HG03558 (cell line): ENCODE results near the gene MAPK8IP3.
"Not testable (repeated sequence)": the region's sequence is repeated elsewhere in the genome, so short reads cannot be mapped to it uniquely, and the experiment has no call there.

Experiments
- ATAC-seq: cut with Tn5 transposase; IDR thresholded peaks from one replicate; pipeline ENCODE4 v1.9.1; 2021; ENCODE audit warnings: moderate number of reproducible peaks; ENCODE audit not compliant: unreplicated experiment; ENCODE audit errors: extremely low read depth

Gene MAPK8IP3

DNA sequence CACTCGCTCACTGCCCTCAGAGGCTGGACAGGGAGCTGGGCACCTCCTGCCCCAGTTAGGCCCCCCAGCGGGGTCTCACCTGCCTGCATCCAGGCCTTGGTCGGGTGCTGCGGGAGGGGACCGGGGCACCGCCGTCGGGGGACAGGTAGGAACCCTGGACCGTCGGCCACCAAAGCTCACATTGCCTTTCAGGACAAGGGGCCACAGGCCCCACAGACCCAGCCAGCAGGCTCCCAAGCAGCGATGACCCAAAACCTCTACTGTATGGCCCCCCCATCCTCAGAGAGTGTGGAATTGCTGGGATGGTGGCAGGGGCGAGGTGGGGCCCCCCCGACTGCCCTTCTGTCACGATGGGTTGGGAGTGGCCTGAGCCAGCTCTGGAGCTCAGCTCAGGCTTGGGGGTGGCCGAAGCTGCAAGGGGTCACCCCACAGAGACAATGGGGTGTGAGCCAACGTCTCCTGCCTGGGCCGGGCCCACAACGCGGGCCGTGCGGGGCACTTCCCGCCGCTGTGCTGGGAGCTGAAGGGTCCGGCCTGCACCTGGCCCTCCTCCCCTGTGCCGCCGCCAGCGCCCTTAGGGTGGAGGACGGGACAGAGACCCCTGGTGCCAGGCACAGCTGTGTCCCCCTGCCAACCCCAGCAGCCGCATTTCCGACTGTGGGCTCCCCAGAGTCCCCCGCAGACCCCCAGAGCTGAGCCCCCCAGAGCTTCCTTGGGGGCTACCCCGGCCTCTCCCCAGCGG lies 87.0 kb downstream of the MAPK8IP3 start:
- ATAC-seq: no peak

GRCh38 chr16:1793578-1794220 lies 87.7 kb downstream of the MAPK8IP3 start, which contains the start of gene IGFALS:
IGFALS (minus strand) TSS chr16:1793705; CDS start chr16:1793652, 53 bp downstream.
- ATAC-seq: no peak

DNA sequence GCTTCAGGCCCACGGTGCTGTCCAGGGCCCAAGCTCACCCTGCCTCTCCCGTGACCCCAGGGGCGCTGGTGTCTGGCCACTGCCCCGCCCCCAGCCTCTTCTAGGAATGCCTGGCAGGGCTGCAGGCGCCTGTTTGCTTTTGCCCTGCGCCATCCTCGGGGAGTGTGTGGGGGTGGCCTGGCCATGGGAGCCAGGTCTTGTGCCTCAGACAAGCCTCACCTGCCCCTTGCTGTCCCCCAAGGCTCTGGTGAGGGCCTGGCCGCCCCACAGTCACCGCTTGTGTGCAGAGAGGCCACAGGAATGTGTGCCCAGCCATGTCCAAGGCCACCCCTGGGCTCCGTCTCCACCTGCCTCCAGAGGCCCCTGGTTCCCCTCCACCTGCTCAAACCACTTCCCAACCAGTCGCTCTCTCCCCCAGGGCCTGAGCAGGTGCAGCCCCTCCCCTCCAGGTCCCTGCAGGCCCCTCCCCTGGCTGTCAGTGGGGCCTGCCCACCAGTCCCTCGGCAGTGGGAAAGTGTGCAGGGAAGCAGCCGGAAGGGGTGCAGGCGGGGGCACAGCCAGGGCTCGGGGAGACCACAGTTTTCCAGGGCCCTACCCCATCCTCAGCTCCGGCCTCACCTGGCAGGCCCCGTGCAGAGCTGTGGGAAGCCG lies 88.4 kb downstream of the MAPK8IP3 start:
- ATAC-seq: no peak

- no peak for ATAC-seq
Observed at GRCh38 chr16:1794908-1795666, 89.1 kb downstream of the MAPK8IP3 start.

GRCh38 chr16:1799263-1799662 lies 93.3 kb downstream of the MAPK8IP3 start:
- ATAC-seq: not testable (repeated sequence)

DNA sequence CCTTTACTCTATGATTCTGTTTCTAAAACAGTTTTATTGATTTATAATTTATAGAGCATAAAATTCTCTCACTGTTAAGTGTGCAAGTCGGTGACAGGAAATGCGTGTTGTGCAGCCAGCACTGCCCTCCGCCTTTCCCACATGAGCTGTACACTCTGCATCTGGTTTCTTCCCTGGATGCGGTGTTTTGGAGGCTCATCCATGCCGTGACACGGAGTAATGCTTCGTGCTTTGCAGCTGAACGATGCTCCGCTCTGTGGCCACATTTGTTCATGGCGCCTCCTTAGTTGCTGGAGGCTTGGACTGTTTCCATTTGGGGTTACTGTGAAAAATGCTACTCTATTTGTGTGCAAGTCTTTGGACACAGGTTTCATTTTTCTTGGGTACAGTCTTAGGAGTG lies 94.7 kb downstream of the MAPK8IP3 start:
- ATAC-seq: no peak

GRCh38 chr16:1807626-1808025 lies 101.6 kb downstream of the MAPK8IP3 start:
- ATAC-seq: no peak

DNA sequence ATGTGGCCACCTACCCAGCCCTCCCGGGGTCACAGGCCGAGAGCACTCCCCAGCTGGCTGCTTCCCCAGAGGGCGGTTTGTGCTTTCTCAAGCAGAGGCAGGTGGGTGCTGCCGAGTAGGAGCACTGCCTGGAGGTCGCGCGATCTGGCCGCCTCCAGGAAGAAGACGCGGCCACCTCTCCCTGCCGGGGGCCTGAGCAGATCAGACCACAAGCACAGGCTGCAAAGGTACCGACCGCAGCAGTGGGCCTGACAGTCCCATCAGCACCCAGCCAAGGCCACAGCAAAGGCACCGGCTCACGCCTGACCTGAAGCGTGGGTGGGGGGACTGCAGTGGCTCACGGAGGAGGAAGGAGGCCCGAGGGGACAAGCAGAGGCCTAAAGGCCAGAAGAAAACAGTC lies 102.7 kb downstream of the MAPK8IP3 start:
- ATAC-seq: no peak

DNA sequence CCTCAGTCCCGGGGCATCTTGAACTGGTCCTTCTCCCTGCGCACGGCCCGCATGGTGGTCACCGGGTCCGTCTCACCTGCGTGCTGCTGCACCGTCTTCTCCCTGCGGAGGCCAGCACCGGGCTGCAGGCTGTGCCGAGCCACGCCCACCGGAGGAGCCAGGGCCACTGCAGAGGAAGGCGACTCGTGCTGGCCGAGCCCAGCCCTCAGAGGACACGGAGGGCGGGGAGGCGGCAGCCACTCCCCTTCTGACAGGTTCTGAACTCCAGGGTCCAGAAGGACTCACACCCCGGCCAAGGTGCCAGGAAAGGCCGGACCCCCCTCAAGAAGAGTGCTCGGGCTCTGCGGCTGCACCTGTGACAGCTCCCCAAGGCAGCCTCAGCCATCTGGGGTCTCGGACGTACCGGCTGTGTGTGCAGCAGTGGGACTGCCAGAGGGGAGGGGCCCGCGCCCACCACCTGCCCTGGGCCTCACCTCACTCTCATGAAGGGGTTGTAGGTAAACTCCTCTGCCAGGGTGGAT lies 103.3 kb downstream of the MAPK8IP3 start:
- no peak for ATAC-seq

GRCh38 chr16:1810106-1810505 lies 104.1 kb downstream of the MAPK8IP3 start:
- ATAC-seq: no peak

DNA sequence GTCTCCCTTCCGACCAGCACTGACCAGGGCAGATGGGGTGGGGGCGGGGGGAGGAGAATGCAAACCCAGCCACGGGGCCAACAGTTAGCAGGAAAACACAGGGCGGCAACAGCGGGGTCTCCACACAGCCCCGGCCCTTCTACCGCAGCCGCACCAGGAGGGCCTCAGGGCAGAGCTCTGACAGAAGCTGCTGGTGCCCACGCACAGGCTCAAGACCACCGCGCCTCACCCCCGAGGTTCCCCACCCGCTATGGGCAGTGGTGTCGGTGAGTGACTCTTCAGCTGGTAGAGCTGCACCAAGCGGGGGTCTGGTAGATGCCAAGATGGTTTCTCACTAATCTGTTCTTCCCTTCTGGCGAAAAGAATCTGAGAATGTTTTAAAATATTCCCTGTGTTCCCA lies 104.5 kb downstream of the MAPK8IP3 start:
- no peak for ATAC-seq

DNA sequence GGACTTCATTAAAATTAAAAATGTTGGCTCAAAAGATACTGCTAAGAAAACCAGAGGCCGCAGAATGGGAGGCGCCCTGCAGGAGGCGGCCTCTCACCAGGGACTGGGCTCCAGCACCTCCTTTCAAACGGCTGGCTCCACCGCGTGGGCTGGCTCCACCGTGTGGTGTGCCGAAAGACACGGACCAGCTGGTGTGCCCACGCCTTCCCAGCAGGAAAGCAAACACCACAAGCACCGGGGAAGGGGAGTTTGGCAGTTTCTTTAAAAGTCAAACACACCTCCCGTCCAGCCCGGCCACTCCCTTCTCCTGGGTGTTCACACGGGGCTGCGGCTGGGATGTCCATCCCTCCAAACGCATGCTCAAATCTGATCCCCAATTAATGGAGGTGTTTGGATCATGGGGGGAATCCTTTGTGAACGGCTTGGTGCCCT lies 106.8 kb downstream of the MAPK8IP3 start:
- no peak for ATAC-seq

DNA sequence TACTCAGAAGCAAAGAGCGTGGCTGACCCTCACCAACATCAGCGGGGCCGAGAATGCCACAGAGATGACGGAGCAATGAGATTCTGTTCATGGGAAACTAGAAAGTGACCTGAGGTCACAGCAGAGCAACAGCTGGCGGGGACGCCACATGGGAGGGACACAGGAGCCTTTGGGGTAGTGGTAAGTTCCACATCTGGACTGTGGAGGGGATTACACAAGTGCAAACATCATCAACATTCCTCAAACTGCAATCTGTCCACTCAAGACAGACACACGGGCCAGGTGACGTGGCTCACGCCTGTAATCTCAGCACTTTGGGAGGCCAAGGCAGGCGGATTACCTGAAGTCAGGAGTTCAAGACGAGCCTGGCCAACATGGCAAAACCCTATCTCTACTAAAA lies 109.5 kb downstream of the MAPK8IP3 start:
- ATAC-seq: no peak

DNA sequence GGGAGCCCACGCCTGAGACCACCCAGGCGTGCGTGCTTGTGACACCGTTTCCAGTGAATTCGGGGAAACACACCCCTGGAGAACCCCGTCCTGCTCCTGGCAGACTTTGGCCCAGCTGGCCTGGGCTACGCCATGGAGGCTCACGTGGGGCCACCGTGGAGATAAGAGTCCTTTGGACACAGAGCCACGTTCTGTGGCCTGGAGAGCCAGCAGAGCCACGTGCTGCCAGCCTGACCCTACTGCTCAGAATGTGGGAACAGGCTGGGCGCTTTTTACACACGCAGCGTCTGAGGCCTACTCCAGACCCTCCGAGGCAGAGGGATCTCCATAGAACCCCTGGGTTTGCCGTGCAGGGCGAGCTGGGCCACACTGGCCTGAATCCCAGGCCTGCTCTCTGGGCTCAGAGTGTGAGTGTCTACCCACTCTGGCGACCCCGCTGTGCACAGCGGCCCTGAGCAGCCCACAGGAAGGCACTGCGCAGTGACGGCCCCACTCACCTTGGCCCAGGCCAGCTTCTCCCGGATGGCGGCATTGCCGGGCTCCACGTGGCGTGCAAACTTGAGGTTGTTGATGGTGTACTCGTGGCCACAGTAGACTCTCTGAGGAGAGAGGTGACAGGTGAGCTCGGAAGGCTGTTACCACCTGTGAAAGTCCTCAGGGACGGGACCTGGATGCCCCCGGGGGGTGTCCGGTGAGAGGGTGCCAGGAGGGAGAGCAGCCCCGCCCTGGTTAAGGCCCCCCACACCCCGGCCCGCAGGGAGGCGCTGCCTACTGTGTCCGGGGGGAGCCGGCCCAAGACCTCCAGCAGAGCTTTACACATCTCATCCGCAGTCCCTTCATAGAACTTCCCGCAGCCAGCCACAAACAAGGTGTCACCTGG lies 110.6 kb downstream of the MAPK8IP3 start:
- no peak for ATAC-seq

- ATAC-seq: no peak
Observed at GRCh38 chr16:1817276-1817589, 111.2 kb downstream of the MAPK8IP3 start.

DNA sequence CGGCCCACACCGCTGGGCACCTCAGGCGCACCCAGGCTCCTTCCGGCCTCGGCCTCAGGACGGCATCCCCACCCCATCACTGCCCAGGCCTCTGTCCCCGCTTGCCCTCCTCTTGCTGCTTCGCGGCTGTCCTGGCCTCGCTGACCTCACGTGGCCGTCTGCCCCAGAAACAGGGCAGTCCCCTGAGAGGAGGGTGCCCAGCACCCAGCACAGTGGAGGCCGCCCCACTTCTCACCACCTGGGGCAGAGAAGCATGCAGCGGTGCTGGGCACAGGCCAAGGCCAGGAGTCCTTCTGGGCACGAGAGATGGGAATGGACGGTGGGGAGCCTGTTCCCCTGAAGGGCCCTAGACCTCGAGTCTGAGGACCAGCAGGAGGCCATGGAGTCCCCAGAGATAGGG lies 111.7 kb downstream of the MAPK8IP3 start:
- no peak for ATAC-seq

GRCh38 chr16:1818204-1818872 lies 112.3 kb downstream of the MAPK8IP3 start:
- ATAC-seq: no peak

DNA sequence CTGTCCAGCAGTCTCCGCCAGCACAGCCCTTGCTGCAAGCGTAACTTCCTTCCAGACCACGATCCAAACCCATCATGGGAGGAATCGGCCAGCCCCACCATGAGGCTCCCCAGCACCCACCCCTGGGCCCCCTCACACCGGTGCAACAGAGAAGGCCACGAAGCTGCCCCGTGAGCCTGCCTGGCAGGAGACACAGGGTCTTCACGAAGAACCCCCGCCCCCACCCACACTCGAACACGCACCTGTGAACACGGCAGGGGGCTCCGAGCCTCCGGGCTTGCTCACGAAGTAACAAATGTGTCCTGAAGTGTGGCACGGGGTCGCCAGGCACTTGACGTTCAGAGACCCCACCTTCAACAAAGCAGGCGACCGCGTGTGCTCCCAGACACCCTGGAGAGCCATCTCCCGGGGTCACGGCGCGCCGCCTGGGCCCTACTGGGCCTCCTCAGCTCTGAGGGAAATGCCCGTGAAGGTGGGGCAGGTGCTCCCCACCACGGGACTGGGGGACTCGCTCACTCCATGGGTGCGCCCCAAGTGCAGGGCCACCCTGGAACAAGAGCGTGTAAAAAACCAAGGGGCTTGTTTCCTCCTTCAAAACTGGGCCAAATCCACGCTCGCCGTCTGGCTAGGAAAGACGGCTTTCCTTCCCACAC lies 113.0 kb downstream of the MAPK8IP3 start:
- ATAC-seq: no peak

DNA sequence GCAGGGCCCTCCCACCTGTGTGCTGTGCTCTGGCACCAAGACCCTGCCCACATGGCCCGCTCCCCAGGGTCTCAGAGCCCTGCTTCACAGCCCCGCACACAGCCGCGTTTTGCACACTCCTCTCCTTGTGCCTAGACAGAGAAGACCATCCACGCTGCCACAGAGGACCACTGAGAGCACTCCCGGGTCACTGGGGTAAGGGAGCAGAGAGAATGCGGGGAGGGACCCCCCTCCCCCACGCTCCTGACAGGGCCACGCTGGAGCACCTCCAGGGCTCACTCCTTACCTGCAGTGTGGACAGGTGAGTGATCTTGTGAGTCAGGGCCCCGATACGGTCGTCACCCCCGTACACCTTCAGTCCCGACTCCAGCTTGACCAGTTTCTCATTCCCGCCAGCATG lies 113.6 kb downstream of the MAPK8IP3 start:
- ATAC-seq: no peak
